NCI-H1930 (cell line): Measurements from ENCODE around the gene TMEM220.

ENCODE experiments used
- DNase-seq, 2 experiments: peaks; one replicate each; lab custom pipeline; 2025; lab: John Stamatoyannopoulos, UW

Gene TMEM220

DNA sequence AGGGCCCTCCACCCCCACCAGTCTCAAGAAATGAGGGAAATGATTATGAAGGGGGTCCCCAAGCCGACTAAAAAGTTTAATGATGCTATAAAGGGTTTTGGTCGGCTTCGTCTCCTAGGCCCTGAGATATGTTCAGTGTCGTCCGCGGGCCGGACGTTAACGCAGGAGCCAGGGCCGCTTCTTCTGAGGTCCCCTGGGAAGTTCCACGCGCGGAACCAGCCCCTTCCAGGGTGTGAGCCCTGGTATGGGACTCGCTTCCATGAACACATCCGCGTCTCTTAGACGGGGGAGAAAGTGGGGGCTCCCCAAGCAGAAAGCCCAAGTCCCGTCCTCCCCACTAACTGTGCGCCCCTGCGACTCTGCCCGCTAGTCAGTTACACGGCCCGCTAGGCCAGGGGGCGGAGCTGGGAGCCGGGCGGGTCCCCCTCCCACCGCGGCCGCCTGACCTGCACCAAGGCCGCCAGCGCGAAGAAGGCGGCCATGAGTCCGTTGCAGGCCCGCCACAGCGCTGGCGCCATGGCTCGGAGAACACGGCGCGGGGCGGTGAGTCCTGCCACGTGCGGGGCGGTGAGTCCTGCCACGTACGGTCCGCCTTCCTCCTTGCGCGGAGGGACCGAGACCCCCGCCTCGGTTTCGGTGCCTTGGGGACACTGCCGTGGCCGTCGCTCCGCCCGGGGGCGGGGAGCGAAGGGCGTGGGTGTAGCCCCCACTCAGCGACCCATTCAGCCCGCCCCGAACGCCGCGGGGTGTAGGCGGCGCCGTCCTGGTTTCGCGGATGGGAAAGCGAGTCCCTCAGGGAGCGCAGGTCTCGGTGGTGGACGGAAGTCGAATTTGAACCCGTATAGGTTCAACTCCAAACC, at the start of gene TMEM220:
Gene TMEM220 (minus strand): TSS at position 690 of the 860 bp plus-strand sequence. CDS start 172 bp downstream, at position 518.
- peak in 1 of 2 experiments; percentile 46 for DNase-seq

DNA sequence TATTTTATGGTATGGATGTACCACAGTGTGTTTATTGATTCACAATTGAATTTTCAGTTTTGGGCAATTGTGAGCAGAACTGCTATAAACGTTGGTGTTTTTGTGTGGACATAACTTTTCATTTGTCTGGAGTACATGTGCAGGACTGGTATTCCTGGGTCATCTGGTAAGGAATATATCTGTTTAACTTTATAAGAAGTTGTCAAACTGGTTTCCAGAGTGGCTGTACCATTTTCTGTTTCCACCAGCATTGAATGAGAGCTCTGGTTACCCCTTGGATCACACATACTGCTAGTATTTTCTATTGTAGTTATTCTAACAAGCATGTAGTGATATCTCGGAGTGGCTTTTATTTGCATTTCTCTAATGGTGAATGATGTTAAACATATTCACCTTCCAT, 49.8 kb upstream of the TMEM220 start:
- DNase-seq: no peak

DNA sequence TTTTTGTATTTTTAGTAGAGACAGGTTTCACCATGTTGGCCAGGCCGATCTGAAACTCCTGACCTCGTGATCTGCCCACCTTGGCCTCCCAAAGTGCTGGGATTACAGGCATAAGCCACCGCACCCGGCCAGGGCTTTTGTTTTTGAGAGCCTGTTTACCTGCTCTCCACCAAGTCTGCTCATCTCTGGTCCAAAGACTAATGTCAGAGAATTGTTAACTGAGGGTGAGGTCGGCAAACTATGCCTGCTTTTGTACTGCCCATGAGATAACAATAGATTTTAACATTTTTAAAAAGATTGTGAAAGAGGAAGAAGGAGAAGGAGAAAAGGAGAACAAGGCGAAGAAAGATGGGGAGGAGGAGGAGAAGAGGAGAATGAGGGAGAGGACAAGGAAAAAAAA, 48.1 kb upstream of the TMEM220 start:
- no peak for DNase-seq

DNA sequence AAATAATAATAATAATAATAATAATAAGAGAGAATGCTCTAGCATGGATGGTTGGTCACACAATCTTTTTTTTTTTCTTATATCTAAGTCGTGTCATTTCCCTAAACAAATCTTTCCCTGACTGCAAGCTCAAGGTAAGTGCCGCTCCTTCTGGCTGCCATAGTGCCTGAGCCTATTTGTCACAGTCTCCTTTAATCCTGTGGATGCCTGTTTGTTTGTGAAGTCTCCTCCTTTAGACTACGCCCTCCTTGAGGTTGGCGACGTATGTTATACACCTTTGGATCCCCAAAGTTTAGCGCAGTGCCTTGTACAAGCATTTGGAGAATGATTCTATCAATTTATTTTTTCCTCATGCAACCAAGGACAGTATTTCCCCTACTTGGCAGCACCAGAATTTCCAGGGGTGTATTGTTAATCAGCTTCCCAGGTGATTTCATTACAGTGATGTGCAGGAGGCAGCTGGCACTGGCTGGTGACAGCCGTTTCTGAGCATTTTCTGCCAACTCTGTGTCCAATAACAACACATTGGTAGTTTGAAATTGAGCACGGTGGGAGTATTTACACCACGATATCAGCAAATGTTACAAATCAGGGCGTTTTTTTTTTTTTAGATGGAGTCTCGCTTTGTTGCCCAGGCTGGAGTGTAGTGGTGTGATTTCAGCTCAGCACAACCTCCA, 47.4 kb upstream of the TMEM220 start:
- DNase-seq: no peak

DNA sequence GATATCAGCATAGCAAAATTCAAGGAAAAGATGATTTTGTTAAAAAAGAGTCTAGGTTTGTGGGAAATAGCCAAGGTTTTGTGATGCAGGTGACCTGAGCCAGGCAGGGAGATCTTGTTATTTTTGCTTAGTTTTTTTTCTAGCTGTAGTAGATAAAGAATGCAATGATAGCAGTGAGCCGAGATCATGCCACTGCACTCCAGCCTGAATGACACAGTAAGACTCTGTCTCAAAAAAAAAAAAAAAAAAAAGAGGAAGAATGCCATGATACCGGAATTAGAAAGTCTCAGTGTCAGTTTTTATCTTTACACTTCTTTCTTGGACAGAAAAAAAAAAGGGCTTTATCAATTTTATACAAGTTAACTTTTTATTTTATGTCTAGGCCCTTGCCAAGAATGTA, 46.6 kb upstream of the TMEM220 start:
- DNase-seq: no peak

GRCh38 chr17:10775740-10776356, 46.0 kb upstream of the TMEM220 start:
- DNase-seq: no peak

- DNase-seq: no peak
These were observed 45.2 kb upstream of the TMEM220 start for GRCh38 chr17:10775058-10775457.

DNA sequence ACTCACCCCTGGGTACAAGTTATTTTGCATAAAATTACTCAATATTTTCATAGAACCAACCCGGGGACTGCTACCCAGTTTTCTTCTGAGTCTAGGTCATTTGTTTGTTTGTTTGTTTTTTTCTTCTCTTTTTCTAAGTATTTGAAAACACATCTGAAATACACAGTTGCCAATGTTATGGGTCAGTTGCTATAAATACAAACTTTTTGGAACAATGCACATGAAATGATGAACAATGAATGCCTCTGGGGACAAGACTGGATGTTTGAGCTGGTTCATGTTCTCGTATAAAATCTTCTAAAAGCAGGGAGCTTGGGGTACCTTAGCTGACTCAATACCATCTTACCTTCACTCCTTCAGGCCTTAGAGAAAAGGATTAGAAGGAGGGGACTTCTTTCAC, 43.6 kb upstream of the TMEM220 start:
- no peak for DNase-seq

- DNase-seq: no peak
These were observed 42.9 kb upstream of the TMEM220 start for GRCh38 chr17:10772425-10773380.

DNA sequence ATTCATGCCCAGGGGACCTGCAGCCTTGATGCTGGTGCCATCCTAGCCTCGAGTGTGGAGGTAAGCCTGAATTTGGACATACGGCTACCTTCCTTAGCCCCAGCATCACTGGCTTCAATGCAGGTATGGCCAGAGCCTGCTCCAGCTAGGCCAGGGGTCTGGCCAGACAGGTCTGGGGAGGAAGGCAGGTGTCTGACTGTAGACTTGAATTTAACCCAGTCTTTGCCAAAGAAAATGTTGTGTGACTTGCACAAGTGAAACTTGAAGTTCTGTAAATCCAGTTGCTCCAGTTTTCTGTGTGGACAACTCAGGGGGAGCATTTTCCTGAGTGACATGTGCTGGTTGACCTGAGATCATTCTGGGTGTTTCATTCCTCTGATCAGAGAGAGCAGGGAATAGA, 41.3 kb upstream of the TMEM220 start:
- no peak for DNase-seq

DNA sequence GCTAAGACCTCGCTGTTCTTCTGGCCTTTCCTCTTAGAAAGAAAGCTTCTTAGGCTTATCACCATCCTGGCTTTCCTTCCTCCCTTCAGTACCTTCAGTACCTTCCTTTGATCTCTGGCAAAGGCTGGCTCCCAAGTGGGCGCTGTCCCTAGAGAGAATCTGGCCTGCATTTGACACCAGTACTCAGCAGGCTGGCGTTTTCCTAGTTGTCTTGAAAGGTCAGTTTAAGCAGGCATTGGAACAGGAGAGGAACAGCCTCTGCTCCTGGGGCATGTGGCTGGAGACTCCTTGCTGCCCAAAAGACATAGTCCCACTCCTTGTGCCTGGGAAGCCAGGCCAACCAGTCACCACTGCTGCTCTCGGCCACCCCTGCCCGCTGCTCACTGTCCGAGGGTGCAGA, 40.0 kb upstream of the TMEM220 start:
- DNase-seq: no peak

GRCh38 chr17:10768750-10769251, 39.0 kb upstream of the TMEM220 start:
- DNase-seq: no peak

GRCh38 chr17:10767232-10767631, 37.4 kb upstream of the TMEM220 start:
- DNase-seq: no peak

DNA sequence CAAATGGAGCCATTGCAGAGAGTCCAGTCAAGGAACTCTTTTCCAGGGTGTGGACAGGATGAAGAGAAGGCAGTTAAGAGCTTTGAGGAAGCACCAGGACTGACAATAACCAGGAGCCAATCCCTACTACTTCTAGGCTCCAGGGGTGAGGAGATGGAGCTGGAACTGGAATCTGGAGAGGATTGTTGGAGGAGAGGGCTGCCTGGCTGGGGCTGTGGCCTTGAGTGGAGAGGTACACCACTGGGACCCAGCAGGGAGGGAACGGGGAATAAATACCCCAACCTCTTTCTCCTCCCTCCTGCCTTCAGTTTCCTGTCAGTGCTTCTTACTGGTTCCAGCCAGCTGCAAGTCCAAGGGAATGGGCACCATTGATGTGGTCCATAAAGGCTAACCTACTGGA, 32.2 kb upstream of the TMEM220 start:
- no peak for DNase-seq

GRCh38 chr17:10761281-10761680, 31.5 kb upstream of the TMEM220 start:
- DNase-seq: no peak

DNA sequence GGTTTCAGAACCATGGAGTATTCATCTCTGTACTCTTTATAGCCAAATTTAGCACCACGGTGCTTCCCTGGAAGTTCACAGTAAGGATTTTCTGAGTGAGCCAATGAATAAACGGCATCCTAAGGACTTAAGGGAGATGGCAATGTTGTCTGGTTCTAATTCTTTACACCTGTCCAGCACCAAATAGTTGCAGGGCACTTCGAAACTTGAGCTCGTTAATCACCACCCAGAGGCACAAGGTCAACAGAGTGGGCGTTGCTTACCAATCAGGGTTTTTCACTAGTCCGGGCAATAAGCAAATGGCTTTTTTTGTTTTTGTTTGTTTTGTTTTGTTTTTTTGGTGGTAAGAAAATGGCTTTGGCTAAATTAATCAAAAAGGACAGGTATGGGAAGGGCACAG, 28.2 kb upstream of the TMEM220 start:
- DNase-seq: no peak

GRCh38 chr17:10757647-10758046, 27.8 kb upstream of the TMEM220 start:
- DNase-seq: no peak

GRCh38 chr17:10757067-10757466, 27.2 kb upstream of the TMEM220 start:
- no peak for DNase-seq

- no peak for DNase-seq
These were observed 26.8 kb upstream of the TMEM220 start for GRCh38 chr17:10756619-10757018.

GRCh38 chr17:10756185-10756584, 26.4 kb upstream of the TMEM220 start:
- DNase-seq: no peak

DNA sequence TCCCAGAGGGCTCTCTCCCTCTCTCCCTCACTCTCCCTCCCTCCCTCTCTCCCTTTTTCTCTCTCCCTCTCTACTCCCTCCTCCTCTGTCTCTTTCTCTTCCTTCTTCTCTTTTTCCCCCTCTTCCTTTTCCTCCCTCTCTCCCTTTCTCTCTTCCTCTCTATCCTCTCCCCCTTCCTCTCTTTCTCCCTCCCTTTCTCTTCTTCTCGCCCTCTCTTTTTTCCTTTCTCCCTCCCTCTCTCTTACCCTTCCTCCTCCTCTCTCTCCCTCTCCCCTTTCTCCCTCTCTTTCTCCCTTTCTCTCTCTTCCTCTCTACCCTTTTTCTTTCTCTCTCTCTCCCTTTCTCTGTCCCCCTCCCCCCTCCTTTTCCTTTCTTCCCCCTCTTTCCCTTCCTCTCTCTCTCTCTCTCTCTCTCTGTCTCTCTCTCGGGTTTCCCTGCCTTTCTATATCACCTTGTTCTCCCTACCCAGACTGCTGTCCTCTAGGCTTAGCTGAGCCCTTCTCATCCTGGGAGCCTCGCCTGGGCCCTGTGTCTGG, 25.8 kb upstream of the TMEM220 start:
- no peak for DNase-seq
